Left forelimb (tissue), 1 donor: ENCODE results near the gene GABRB3.

Experiments used
- DNase-seq: peaks from one replicate; pipeline ENCODE4 v3.0.0-alpha.2; 2018; ENCODE audit warnings: low spot score

GABRB3 gene

GRCh38 chr15:26676115-26676514 is 96.8 kb downstream of the GABRB3 start:
- no peak for DNase-seq

GRCh38 chr15:26674467-26674866 is 98.4 kb downstream of the GABRB3 start:
- no peak for DNase-seq

GRCh38 chr15:26673445-26673844 is 99.4 kb downstream of the GABRB3 start:
- no peak for DNase-seq

GRCh38 chr15:26670116-26670515 is 102.8 kb downstream of the GABRB3 start:
- no peak for DNase-seq

GRCh38 chr15:26667222-26667988 is 105.5 kb downstream of the GABRB3 start:
- no peak for DNase-seq

GRCh38 chr15:26665957-26666791 is 106.7 kb downstream of the GABRB3 start:
- no peak for DNase-seq

GRCh38 chr15:26662283-26662682 is 110.6 kb downstream of the GABRB3 start:
- DNase-seq = no peak

- no peak for DNase-seq
Measured at GRCh38 chr15:26661748-26662147, 111.1 kb downstream of the GABRB3 start.

GRCh38 chr15:26661107-26661506 is 111.8 kb downstream of the GABRB3 start:
- DNase-seq = no peak

GRCh38 chr15:26660241-26660640 is 112.6 kb downstream of the GABRB3 start:
- DNase-seq = no peak

GRCh38 chr15:26658290-26658689 is 114.6 kb downstream of the GABRB3 start:
- DNase-seq = no peak

GRCh38 chr15:26656080-26656479 is 116.8 kb downstream of the GABRB3 start:
- DNase-seq = no peak

GRCh38 chr15:26651909-26652308 is 121.0 kb downstream of the GABRB3 start:
- no peak for DNase-seq

- no peak for DNase-seq
Measured at GRCh38 chr15:26648676-26649075, 124.2 kb downstream of the GABRB3 start.

- no peak for DNase-seq
Measured at GRCh38 chr15:26644948-26645347, 127.9 kb downstream of the GABRB3 start.

- DNase-seq = no peak
Measured at GRCh38 chr15:26641144-26641543, 131.7 kb downstream of the GABRB3 start.

GRCh38 chr15:26640601-26641000 is 132.3 kb downstream of the GABRB3 start:
- DNase-seq = no peak

- no peak for DNase-seq
Measured at GRCh38 chr15:26639966-26640365, 132.9 kb downstream of the GABRB3 start.

GRCh38 chr15:26635614-26636013 is 137.3 kb downstream of the GABRB3 start:
- no peak for DNase-seq

- DNase-seq = no peak
Measured at GRCh38 chr15:26635105-26635504, 137.8 kb downstream of the GABRB3 start.

- DNase-seq = no peak
Measured at GRCh38 chr15:26634319-26634718, 138.5 kb downstream of the GABRB3 start.

- DNase-seq = no peak
Measured at GRCh38 chr15:26632500-26632899, 140.4 kb downstream of the GABRB3 start.

GRCh38 chr15:26631894-26632293 is 141.0 kb downstream of the GABRB3 start:
- DNase-seq = no peak
